Cardiac muscle cell (in vitro differentiated cells and primary cell): ENCODE measurements around the gene MOV10L1. TPM values are rescaled to one million over a fixed set of nuclear protein-coding genes. Genes with fewer than 3 reads are reported as not detected.
A peak's percentile ranks its signal among the peaks of the same experiment; 100 is the strongest.

Experiments
- DNase-seq, 2 donors: peaks; one replicate each; pipeline versions ENCODE4 v3.0.0 to v3.0.0-alpha.2; 2010 to 2017; ENCODE audit warnings: low read depth in 1 of 2, low spot score in 1 of 2
- H3K27ac ChIP-seq: fragments of 200-600 bp; sonication (generic); 2 replicates; pipeline ENCODE4 v1.5.1; 2016
- H3K27me3 ChIP-seq: fragments of 200-600 bp; sonication (generic); 2 replicates; pipeline ENCODE4 v1.6.0; 2016; ENCODE audit warnings: control low read depth
- H3K36me3 ChIP-seq: fragments of 200-600 bp; sonication (generic); 2 replicates; pipeline ENCODE4 v1.5.1; 2016; ENCODE audit warnings: control low read depth
- H3K4me1 ChIP-seq: fragments of 200-600 bp; sonication (generic); 2 replicates; pipeline ENCODE4 v1.8.1; 2017; ENCODE audit warnings: low read depth, mild to moderate bottlenecking, mixed run types
- H3K4me3 ChIP-seq: fragments of 200-600 bp; sonication (generic); 2 replicates; pipeline ENCODE4 v1.5.1; 2016; ENCODE audit warnings: mild to moderate bottlenecking
- H3K9me3 ChIP-seq: fragments of 200-600 bp; sonication (generic); 2 replicates; pipeline ENCODE4 v1.5.1; 2017; ENCODE audit warnings: low read depth, mild to moderate bottlenecking, control low read depth
- polyA plus RNA-seq: library from polyadenylated mRNA; unstranded; fragments of >200 nt; fragmentation: Nextera tagmentation; extraction: Ambion mirVana; gene quantifications from 2 replicates; pipeline ENCODE4 v1.2.1, GENCODE V29; 2016
- total RNA-seq: library from RNA; depleted of rRNA; stranded (reverse); fragments of >200 nt; gene quantifications from 2 replicates; pipeline ENCODE4 v1.2.3, GENCODE V29; 2016
- TF ChIP-seq, protein P1 (sequence below): IDR thresholded peaks from 2 replicates; pipeline ENCODE4 v1.5.1; 2012; ENCODE audit warnings: low read depth, mild to moderate bottlenecking, low read length

The MOV10L1 gene
- total and polyA plus RNA-seq, 2 experiments from 2014 or later, result 1.1 TPM; not detected in 1

DNA sequence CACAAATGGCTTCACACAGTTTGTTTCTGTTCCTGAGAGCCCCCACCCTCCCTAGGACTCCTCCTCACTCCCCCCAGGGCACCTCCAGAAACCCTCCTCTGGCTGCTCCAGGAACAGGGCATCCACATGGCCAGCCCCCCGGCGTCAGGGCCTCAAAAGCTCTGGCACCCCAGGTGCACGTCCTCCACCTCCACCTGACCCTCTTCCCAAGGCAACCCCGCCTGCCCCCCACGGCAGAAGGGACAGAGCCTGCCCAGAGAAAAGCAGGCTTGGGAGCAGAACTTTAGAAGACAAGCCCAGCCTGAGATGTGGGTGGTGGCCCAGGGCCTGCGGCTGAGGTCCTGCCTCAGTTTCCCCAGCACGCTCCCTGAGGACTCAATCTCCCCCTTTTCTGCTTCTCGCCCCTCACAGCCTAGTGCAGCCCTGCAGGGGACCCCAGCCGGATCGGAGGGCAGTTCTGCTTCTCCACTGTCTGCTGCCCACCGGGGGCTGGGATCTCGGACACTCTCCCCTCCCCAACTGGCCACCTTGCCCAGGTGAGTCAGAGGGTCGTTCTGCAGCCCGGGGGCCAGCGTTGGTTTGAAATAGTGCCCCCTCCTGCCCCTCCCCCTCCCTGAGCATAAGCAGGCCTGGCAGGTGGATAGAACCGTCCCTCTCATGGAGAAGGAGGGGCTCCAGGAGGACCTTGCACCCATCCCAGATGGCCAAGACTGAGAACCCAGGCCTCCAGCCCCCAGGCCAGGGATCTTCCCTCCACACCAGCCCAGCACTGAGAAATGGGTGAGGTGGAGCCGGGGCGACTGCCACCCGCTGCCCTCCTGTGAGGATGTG is 93.5 kb downstream of the MOV10L1 start:
- no peak for DNase-seq
- H3K27me3 ChIP-seq, result no peaks in the 10 kb centered on the region
- H3K9me3 ChIP-seq, result no peaks in the 10 kb centered on the region
- no peaks in the 10 kb centered on the region for H3K36me3 ChIP-seq
- no peak overlapping the region for H3K4me3 ChIP-seq
- H3K27ac ChIP-seq, result no peak overlapping the region
- TF ChIP-seq, protein P1, sequence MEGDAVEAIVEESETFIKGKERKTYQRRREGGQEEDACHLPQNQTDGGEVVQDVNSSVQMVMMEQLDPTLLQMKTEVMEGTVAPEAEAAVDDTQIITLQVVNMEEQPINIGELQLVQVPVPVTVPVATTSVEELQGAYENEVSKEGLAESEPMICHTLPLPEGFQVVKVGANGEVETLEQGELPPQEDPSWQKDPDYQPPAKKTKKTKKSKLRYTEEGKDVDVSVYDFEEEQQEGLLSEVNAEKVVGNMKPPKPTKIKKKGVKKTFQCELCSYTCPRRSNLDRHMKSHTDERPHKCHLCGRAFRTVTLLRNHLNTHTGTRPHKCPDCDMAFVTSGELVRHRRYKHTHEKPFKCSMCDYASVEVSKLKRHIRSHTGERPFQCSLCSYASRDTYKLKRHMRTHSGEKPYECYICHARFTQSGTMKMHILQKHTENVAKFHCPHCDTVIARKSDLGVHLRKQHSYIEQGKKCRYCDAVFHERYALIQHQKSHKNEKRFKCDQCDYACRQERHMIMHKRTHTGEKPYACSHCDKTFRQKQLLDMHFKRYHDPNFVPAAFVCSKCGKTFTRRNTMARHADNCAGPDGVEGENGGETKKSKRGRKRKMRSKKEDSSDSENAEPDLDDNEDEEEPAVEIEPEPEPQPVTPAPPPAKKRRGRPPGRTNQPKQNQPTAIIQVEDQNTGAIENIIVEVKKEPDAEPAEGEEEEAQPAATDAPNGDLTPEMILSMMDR, result no peak
- peaks cover 9% of the 10 kb centered on the region for H3K4me1 ChIP-seq

DNA sequence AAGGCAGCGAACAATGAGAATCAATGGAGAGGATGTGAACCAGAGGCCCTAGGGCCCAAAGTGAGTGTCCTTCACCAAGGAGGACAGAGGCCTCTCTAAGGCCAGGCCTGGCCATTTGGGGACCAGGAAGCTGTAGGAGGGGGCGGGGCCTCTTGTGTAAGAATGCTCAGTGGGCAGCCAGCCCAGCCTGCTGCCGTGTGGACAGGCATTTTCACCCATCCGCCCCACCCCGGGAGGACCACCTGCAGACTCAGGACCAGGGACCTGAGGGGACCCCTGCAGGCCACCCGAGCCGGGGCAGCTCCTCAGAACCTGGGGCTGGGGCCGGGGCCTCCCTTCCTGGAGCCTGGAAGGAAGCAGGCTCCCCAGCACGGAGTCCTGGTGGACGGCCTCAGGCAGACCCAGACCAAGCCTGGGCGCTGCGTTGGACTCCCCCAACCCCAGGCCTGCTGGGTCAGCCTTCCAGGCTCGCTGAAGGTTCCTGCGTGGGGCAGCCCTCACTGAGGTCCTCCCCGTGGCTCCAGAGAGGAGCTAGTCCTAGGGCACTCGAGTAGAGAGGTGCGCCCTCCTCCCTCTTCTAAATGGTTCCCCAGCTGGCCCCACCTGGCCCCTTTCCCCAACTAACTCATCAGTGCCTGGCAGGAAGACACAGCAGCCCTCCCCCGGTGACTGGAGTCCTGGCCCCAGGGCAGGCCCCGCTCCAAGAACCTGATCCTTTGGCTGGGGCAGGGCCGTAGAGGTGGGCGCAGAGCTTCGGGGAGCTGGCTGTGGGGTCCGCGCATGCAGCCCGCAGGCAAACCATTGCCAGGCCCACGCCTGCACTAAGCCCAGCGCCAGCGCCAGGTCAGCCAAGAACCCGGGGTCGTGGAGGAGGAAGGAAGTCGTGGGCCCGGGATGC is 94.4 kb downstream of the MOV10L1 start:
- H3K27ac ChIP-seq, result peak overlapping the region; percentile 48
- no peaks in the 10 kb centered on the region for H3K27me3 ChIP-seq
- H3K4me3 ChIP-seq, result no peak overlapping the region
- no peaks in the 10 kb centered on the region for H3K9me3 ChIP-seq
- H3K36me3 ChIP-seq, result no peaks in the 10 kb centered on the region
- peak; percentile 76 to 78 for DNase-seq
- TF ChIP-seq, protein P1, result no peak
- peaks cover 12% of the 10 kb centered on the region for H3K4me1 ChIP-seq

- Histone ChIP-seq H3K27me3 (no peaks in the 10 kb centered on the region), H3K27ac (no peak overlapping the region), H3K4me3 (peak overlapping the region; percentile 19), H3K4me1 (peaks cover 19% of the 10 kb centered on the region), H3K36me3 (no peaks in the 10 kb centered on the region), H3K9me3 (no peaks in the 10 kb centered on the region)
- no peak for DNase-seq
- TF ChIP-seq, protein P1, result no peak
These were observed 95.1 kb downstream of the MOV10L1 start for GRCh38 chr22:50184902-50185374.

GRCh38 chr22:50185375-50186087 is 95.7 kb downstream of the MOV10L1 start, which contains the start of gene TRABD:
Gene TRABD, plus strand, starts transcription at chr22:50185913. Its CDS starts 7,148 bp downstream, at chr22:50193061.
- DNase-seq, result peak; percentile 94
- Histone ChIP-seq H3K4me3 (peak within 1 kb of the TSS; percentile 55), H3K27me3 (no peaks in the 10 kb centered on the region), H3K36me3 (no peaks in the 10 kb centered on the region), H3K9me3 (no peaks in the 10 kb centered on the region), H3K27ac (peak within 1 kb of the TSS; percentile 57), H3K4me1 (peaks cover 25% of the 10 kb centered on the region)
- TF ChIP-seq, protein P1, result no peak

GRCh38 chr22:50186181-50186714 is 96.4 kb downstream of the MOV10L1 start:
- Histone ChIP-seq H3K27ac (peak overlapping the region; percentile 57), H3K9me3 (no peaks in the 10 kb centered on the region)
- DNase-seq, result peak in 1 of 2 donors; percentile 24

More at GRCh38 chr22:50186181-50186714, 96.4 kb downstream of the MOV10L1 start:
- Histone ChIP-seq H3K36me3 (no peaks in the 10 kb centered on the region), H3K27me3 (no peaks in the 10 kb centered on the region), H3K4me1 (peaks cover 32% of the 10 kb centered on the region), H3K4me3 (peak overlapping the region; percentile 55)
- TF ChIP-seq, protein P1, result no peak
